ENCODE results near the gene SNAPC2.
"Not testable (repeated sequence)": the region's sequence is repeated elsewhere in the genome, so short reads cannot be mapped to it uniquely, and the experiment has no call there.

Gene SNAPC2

DNA sequence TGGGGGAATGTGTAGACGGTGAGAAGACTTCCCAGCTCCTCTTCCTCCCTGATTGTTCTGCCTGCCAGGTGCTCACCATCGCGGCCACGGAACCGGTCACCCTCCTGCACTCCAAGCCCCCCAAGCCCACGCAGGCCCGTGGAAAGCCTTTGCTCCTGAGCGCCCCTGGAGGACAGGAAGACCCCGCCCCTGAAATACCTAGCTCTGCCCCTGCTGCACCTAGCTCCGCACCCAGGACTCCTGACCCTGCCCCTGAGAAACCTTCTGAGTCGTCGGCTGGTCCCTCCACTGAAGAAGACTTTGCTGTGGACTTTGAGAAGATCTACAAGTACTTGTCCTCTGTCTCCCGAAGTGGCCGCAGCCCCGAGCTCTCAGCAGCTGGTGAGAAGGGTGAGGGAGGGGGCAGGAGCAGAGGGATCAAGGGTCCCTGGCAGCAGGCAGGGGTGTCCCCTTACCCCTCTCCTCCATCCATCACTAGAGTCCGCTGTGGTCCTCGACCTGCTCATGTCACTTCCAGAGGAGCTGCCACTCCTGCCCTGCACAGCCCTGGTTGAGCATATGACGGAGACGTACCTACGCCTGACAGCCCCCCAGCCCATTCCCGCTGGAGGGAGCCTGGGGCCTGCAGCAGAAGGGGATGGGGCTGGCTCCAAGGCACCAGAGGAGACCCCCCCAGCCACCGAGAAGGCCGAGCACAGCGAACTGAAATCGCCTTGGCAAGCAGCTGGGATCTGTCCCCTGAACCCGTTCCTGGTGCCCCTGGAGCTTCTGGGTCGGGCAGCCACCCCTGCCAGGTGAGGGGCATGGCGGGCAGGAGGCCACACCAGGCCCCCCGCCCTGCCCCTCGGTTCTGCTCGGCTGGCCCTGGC, 2.1 kb downstream of the SNAPC2 start:
- no peak for DNase-seq (ENCODE audit: low read depth in 2 of 2)

DNA sequence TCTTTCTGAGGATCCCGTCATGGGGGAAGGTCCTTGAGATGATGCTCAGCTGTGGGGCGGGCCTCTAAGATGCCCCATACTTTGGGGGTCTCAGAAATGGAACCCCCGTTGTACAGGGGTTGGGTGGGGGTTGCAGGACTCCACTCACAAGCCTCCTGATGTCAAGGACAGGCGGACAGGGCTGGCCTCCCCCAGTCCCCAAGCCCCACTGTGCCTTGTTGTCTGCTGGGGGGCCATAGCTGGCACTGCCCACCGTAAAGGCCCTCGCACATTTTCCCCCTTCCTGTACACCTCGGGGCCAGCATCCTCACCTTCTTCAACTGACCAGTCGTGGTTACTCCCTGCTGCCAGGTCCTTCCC, 2.7 kb downstream of the SNAPC2 start:
- no peak for DNase-seq (ENCODE audit: low read depth in 2 of 2)

DNA sequence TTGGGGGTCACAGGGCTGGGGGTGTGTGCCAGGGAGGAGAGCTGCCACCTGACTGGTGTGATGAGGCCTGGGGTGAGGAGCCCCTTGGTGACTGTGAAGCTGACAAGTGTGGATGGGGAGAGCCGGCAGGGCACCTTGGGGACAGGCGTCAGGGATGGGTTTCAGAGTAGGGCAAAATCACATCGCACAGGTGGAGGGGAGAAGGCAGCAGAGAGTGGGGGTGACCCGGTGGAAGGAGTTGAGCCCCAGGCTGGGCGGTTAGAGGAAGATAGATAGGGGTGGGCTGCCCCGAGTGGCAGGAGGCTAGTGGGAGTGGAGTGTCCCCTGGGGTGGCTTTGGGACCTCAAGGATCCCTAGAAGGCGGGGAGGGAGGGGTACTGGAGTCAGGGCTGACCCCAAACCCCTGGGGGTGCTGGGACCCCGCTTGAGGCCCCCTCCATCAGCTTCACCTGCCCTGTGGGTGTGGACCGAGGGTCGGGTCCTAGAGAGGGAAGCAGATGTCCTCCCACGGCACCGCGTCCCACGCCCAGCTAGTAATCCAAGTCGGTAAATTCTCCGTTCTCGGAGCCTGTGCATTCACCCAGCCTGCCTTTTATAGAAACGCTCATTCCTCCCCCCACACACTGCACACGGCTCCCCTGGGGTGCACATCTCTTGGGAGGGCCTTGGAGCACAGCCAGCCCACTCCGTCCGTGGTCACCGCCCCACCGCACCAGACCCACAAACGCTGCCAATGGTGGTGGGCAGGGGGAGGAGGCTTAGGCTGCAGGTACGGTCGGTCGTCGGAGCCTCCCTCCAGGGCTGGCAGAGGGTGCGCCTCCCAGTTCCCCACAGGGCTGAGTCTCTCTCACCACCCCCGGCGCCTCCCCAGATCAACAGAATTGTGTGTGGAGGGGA, 3.4 kb downstream of the SNAPC2 start:
- DNase-seq (ENCODE audit: low read depth in 2 of 2): no peak

DNA sequence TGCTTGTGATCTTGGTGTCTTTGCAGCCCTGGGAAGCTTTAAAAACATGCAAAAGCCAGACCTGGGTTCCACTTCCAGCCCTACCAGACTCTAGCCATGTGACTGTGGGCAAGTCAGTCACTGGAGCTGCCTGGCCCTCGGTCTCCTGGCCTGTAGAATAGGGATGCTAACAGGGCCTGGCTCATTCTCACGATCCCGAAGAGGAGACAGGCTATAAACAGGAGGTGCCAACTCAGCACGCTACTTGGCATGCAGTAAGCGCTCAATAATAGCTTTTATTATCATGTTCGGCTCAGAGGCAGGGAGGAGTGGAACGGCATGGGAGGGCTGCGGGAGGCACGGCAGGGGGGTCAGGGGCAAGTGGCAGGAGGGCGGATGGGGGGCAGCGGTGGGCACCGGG, 4.1 kb downstream of the SNAPC2 start:
- DNase-seq (ENCODE audit: low read depth in 2 of 2): no peak

DNA sequence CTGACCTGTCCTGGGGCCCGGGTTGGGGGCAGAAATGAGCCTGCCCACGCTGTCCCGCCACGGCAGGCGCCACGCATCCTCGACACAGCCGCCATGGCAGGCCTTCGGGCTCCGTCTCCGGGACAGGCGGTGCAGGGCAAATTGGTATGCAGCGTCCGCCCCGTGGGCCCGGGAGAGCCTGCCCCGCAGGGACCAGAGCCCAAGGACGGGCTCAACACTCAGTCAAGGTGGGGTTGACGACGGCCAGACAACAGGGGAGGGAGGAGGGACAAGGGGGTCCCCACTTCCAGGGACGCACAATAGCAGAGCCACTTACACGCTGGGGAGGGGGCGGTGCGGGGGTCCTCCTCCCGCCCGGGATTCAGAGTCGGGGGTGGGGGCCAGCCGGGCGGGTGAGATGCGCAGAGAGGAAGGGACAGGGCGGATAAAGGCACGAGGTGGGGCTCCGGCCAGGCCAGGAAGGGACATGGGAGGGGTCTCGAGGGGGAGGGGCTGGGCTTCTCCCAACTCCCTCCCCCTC, 4.6 kb downstream of the SNAPC2 start:
- no peak for DNase-seq (ENCODE audit: low read depth in 2 of 2)

DNA sequence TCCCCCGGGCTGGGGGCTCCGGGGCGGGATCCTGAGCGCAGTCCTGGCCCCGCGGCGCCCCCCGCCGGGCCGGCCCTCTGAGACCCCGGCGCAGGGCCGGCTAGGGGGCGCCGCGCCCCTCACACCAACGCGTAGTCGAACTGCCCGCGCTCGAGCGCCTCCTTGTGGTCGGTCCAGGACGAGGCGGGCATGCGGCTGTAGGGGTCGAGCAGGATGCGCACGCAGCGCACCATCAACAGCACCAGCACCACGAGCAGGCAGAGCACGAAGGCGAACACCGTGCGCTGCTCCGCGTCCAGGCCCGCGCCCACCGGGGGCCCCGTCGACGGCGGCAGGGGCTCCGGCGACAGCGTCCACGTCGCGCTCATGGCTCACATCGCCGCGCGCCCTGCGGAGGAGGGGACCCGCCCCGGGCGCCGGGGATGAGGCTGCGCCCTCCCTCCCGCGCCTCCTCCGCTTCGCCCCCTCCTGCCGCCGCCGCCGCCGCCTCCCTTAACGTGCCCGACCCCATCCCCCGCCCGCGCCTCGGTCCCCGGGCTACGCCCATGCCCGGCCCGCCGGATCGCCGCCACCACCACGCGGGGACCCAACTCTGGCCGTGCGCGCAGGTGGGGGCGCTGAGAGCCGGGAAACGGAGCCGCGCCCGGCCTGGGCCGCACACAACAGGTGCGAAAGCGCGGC, 5.2 kb downstream of the SNAPC2 start:
- peak; percentile 74 to 81 for DNase-seq (ENCODE audit: low read depth in 2 of 2)

DNA sequence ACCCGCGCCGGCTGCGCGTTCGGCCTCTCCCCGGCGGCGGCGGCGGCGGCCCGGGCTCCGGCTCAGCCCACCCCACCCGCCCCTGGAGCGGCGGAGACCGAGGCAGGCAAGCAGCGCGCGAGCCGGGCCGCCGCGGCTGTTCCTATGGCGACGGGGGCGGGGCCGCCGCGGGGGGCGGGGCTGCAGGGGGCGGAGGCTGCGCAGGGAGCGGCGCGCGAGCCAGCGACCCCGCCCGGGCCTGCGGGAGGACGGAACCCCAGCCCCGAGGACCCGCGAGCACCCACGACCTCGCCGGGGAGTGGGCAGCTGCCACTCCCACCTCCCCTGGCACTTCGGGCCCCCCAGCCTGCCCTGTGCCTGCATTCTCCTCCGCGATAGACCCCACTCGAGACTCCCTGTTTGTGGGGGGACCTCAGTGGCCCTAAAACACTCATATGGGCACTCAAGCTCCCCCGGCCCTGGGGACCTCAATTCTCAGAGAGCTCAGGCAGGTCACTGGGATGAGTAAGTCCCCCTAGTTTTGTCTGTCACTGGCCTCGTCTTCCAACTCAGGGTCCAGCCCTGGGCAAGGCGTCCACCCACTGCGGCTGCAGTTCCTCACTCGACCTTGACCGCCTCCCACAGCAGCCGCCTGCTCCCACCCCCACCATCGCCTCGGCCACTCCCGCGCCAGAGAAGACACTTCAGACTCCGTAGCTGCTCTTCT, 6.0 kb downstream of the SNAPC2 start, which contains the start of gene CTXN1:
CTXN1 (minus strand) TSS at position 115 of the 706 bp plus-strand sequence. CDS start 597 bp downstream, outside the sequence.
- DNase-seq (ENCODE audit: low read depth in 2 of 2): peak; percentile 70 to 76

DNA sequence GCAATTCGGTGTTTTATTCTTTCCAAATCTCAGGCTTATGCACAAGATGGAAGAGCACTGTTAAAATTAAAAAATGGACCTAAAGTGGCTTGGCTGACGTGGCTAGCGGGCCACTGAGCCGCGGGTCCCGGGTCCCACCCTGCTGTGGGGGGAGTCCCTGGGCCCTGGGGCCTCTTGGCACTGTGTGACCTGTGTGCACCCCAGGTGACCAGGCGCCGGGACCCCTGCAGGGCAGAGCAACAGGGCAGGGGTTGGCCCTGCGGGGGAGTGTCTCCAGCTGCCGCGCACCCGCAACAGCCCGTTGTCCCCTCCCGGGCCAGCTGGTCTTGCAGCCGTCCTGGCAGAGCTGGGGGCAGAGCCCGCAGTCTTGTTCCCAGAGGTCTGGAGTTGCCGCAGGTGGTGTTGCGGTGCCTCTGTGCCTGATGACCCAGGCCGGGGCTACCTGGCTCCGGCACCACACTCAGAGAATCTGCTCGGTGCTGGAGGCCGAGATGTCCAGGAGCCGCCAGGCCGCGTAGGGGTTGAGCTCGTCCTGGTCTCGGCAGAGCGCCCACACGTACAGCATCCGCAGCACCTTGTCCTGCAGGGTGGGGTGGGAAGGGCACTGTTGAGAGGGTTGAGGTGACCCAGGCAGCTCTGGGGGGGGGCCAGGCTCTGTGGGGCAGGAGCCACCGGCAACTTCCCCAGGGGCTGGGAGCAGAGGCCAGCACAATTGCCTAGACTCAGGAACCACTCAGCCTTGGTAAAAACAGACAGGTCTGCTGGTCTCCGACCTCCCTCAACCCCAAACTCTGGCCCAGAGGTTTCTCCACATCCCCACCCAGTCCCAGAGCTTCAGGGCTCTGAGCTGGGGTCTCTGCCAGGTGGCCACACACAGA, 6.8 kb downstream of the SNAPC2 start:
- no peak for DNase-seq (ENCODE audit: low read depth in 2 of 2)

DNA sequence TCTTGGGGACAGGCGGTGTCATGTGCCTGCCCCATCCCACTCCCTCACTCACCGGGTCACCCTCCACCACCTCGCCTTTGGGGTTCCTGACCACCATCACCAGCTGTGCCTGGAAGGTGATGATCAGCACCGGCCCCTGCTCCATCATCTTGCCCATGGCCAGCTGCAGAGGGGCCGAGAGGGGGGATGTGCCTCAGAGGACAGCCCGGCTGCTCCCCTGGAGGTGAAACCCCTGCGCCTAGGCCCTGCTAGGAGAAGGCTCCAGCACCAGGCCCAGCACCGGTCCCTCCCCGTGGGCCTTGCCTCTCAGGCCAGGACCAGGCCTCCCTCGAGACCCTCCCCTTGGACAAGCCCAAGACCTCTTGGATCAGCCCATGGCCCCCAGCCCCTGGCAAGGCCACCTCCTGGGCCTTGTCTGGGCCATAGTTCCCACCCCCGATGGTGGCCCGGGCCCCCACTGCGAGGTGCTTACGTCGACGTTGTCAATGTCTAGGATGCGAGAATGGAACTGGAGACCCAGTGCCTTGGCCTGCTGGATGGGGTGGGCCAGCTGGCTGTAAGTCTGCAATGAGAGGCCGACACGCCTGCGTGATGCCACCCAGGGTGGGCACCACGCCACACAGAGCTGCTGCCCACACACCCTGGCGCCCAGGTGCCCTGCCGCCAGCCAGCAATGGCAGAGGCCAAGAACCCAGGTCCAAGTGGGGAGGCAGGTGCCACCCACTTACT, 7.6 kb downstream of the SNAPC2 start:
- DNase-seq (ENCODE audit: low read depth in 2 of 2): no peak

DNA sequence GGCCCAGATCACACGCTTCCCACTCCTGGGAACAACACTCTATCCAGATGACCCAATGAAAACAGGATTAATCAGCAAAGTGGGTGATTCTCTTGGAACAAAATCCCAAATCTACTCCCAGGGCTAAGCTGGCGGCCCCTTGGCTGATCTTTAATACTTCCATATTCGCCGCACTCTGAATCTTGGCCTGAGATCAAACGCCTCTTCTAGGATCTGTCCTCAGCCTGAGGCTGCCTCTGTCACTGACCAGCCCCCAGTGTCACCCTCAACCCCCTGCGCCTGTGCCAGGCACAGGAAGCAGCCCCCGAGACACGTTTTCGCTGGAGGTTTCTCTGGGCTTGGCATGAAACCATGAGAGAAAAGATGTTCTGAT, 8.2 kb downstream of the SNAPC2 start:
- no peak for DNase-seq (ENCODE audit: low read depth in 2 of 2)

DNA sequence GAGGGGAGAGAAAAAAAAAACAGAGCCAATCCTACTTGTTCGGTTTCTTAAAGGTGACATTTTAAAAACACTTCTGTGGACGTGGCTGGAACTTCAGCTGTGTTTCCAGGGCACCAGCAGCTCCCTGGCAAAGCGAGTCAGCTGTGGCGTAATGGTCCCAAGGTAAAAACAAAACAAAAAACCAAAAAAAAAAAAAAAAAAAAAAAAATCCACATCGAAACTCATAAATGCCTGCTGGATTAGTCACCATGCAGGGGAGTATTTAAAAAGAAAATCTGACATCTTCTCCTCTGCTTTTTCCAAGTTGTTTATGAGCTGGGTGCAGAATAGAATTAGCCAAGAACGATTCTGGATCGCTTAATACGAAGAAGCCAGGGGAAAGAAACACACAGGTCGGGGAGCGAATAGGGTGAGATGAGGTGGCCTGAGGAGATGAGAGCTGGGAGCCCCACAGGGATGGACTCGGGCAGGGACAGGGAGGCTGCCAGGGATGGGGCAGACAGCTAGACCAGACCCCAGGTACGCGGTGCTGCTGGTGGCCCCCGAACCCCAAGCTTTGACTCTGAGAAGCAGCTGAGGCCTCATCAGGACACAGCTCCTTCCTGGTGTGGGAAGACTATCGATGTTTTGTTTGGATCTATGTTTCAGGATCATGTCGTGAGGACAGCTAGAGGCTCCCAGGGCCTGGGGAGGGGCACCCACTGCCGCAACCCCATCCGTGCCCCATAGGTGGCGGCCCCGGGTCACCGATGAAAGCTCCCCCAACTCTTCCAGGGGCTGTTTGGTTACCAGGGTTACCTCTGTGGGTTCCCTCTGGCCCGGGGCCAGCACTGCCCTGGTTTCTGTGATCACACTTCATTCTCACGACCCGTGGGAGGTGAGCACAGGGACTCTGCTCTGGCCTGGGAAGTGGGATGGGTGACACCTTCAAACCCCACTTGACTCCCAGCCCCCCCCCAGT, 8.9 kb downstream of the SNAPC2 start:
- peak; percentile 52 to 64 for DNase-seq (ENCODE audit: low read depth in 2 of 2)

DNA sequence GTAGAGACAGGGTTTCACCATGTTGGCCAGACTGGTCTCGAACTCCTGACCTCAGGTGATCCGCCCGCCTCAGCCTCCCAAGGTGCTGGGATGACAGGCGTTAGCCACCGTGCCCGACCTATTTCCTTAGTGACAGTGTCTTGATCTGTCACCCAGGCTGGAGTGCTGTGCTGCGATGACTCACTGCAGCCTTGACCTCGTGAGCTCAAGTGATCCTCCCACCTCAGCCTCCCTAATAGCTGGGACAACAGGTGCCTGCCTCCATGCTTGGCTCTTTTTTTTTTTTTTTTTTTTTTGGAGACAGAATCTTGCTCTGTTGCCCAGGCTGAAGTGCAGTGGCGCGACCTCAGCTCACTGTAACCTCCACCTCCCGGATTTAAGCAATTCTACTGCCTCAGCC, 9.9 kb downstream of the SNAPC2 start:
- not testable (repeated sequence) for DNase-seq (ENCODE audit: low read depth in 2 of 2)

DNA sequence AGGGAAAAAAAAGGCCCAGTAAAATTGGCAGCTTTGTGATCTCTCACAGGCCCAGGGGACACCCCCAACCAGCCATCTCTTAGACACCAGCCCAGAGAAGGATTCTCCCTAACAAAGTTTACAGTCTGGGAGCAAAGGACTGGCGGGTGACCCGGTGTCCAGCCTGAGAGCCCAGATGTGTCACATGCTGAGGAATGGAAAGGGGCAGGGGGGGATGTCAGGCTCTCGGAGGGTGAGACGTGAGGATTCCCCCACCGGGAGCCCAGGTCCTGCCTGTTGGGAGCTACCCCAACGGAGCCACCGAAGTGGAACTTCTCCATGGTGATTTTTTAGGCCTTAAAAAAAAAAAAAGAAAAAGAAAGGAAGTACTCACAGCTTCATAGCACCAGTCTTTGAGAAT, 10.6 kb downstream of the SNAPC2 start:
- no peak for DNase-seq (ENCODE audit: low read depth in 2 of 2)

DNA sequence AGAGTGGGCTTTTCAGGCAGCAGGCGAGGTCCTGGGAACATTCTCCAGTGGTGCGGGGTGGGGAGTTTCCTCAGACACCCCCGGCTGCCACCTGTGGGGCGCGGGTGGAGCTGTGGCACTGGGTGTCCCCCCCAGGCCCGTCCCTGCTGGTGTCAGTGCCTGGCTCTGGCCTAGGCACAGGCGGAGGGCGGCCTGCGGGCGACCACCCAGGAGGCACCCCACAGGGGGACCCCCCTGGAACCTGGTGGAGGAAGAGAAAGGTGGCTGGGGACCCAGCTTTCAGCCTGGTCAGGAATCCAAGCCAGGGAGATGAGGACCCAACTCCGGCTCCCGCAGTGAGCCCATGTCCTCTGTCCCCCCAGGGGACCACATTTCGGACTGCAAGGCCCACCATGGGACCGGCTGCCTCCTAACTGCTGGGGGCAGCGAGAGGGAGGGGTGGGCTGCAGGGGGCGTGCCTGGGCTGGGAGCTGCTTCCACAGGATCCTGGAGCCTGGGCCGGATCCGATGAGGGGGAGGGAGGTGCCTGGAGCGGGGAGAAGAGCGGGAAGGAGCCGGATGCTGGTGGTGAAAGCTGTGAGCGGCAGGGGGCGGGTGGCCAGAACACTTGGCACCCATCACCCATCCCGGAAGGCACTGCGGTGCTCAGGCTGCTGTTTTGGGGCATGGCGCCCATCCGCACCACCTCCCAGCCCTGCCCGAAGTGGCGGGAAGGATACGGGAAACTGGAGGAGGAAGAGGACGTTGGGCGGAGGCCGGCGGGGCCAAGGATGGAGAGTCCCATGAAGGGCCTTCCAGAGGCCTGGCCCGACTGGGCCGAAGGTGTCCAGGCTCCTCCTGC, 11.3 kb downstream of the SNAPC2 start:
- DNase-seq (ENCODE audit: low read depth in 2 of 2): no peak

DNA sequence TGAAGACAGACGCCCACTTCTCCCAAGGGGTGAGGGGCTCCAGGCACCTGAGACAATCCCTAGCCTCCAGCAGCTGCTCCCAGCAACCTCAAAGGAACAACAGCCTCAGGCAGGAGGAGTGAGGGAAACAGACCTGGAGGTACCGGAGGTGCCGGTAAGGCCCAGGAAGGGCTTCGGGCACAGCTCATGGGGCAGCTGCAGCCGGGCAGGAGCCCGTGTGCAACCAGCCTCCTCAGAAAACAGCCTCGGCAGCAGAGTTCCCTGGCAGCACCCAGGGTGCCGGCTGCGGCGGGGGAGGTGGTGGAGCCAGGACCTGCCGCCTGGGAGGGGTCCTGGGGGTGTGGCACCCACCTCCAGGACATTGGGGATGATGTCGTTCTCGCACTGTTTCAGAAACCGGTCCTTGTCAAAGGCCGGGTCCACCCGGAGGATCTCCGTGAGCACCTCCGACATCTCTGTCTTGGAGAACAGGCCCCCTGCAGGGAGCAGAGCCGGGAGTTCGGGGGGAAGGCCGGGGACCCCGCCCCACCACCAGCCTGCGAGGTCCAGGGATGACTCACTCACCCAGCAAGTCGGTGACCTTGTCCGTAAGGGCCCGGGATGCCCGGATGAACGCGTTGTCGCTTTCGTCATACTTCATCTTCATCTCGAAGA, 12.3 kb downstream of the SNAPC2 start:
- DNase-seq (ENCODE audit: low read depth in 2 of 2): no peak

DNA sequence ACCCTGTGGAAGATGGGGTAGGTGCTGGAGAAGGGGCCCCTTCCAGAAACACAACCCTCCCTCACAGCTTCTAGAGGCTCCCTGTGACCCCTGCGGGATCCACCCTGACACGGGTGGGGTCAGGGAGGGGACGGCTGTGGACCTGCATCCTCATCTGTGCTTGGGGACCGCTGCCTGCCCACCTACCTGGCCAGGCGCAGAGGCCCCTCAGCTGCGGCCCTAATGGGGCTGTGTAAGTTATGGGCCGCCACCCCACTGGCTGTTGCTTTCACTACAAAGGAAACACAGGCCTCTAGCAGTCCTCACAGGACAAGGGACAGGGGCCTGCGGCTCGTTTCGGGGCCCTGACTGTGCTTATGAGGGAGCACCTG, 12.8 kb downstream of the SNAPC2 start:
- no peak for DNase-seq (ENCODE audit: low read depth in 2 of 2)

DNA sequence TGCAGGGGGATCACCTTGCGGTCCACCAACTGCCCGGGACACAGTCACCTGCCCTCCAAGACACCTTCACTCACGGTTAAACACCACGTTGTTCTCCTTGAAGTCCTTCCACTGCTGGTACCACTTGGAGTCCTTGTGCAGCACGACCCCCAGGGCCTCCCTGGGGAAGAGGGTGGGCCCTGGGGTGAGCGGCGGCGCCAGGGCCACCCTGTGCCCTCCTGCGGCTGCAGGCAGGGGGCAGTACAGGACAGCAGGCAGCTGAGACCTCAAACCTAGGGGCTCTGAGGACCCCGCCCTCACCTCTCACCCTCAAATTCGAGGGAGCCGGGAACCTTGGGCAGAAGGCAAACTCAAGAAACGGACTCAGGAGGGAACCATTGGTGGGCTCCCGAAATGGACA, 13.3 kb downstream of the SNAPC2 start:
- no peak for DNase-seq (ENCODE audit: low read depth in 2 of 2)

Measured in stimulated activated CD4-positive, alpha-beta T cell treated with anti-CD3 and anti-CD28 coated beads, Interleukin-4, amount 100 ng/mL, for 48 hours (primary cell).